ENCODE measurements around the gene ORC5. TPM values are rescaled to one million over a fixed set of nuclear protein-coding genes. Genes with fewer than 3 reads are reported as not detected.

Gene ORC5
- total RNA-seq, 1 donor from 2014 or later = 23.0 TPM

- FAIRE-seq = peak; percentile 67
- Mint-ChIP-seq H3K4me3 (ENCODE audit: unreplicated experiment) (no peak overlapping the region), H3K36me3 (ENCODE audit: low read depth, unreplicated experiment) (no peaks in the 10 kb centered on the region), H3K4me1 (ENCODE audit: low read depth, unreplicated experiment) (peaks cover 9% of the 10 kb centered on the region), H3K27ac (ENCODE audit: unreplicated experiment) (peak overlapping the region; percentile 75), H3K9me3 (ENCODE audit: unreplicated experiment) (no peaks in the 10 kb centered on the region), H3K27me3 (ENCODE audit: low read depth, unreplicated experiment) (no peaks in the 10 kb centered on the region)
- no peak overlapping the region for H2AFZ ChIP-seq (ENCODE audit: low read depth, low read length)
- H3K9me3 ChIP-seq (ENCODE audit: insufficient read depth, low read depth, low read length) = no peaks in the 10 kb centered on the region
- peaks cover 7% of the 10 kb centered on the region for H4K20me1 ChIP-seq (ENCODE audit: insufficient read depth, low read length)
- peak overlapping the region; percentile 66 for H3K4me2 ChIP-seq (ENCODE audit: low read length)
- no peaks in the 10 kb centered on the region for H3K79me2 ChIP-seq (ENCODE audit: insufficient read depth, low read length)
- peaks cover 7% of the 10 kb centered on the region for H3K36me3 ChIP-seq (ENCODE audit: insufficient read depth, low read length)
- peak overlapping the region; percentile 20 for H3K27ac ChIP-seq (ENCODE audit: low read depth, low read length)
- H3K9ac ChIP-seq (ENCODE audit: low read length) = no peak overlapping the region
- peak; percentile 76 for DNase-seq (ENCODE audit: low read depth)
- TF ChIP-seq EZH2 (IDR thresholded peaks at IDR 0.05; ENCODE audit: insufficient read depth, low read length) = no peak
- no peak for TF ChIP-seq CTCF (IDR thresholded peaks at IDR 0.05; ENCODE audit: insufficient read depth, low read depth, low read length)
- no peak overlapping the region for H3K4me3 ChIP-seq (ENCODE audit: insufficient read depth, low read depth, low read length)
- H3K27me3 ChIP-seq (ENCODE audit: insufficient read depth, low read length) = no peaks in the 10 kb centered on the region
- H3K4me1 ChIP-seq (ENCODE audit: insufficient read depth, low read length) = peaks cover 10% of the 10 kb centered on the region
Measured at GRCh38 chr7:104137971-104138370, 69.8 kb downstream of the ORC5 start.

- no peak for DNase-seq (ENCODE audit: low read depth)
- H3K27me3 Mint-ChIP-seq (ENCODE audit: low read depth, unreplicated experiment) = no peaks in the 10 kb centered on the region
- FAIRE-seq = peak; percentile 32
- Histone ChIP-seq H3K27me3 (ENCODE audit: insufficient read depth, low read length) (no peaks in the 10 kb centered on the region), H3K4me1 (ENCODE audit: insufficient read depth, low read length) (peaks cover 10% of the 10 kb centered on the region), H3K27ac (ENCODE audit: low read depth, low read length) (no peak overlapping the region), H2AFZ (ENCODE audit: low read depth, low read length) (no peak overlapping the region), H3K79me2 (ENCODE audit: insufficient read depth, low read length) (no peaks in the 10 kb centered on the region), H3K4me3 (ENCODE audit: insufficient read depth, low read depth, low read length) (no peak overlapping the region), H3K9me3 (ENCODE audit: insufficient read depth, low read depth, low read length) (no peaks in the 10 kb centered on the region), H4K20me1 (ENCODE audit: insufficient read depth, low read length) (peaks cover 7% of the 10 kb centered on the region), H3K4me2 (ENCODE audit: low read length) (peak overlapping the region; percentile 66), H3K36me3 (ENCODE audit: insufficient read depth, low read length) (peaks cover 7% of the 10 kb centered on the region), H3K9ac (ENCODE audit: low read length) (no peak overlapping the region)
- no peak for TF ChIP-seq EZH2 (IDR thresholded peaks at IDR 0.05; ENCODE audit: insufficient read depth, low read length)
- no peak for TF ChIP-seq CTCF (IDR thresholded peaks at IDR 0.05; ENCODE audit: insufficient read depth, low read depth, low read length)
- peaks cover 9% of the 10 kb centered on the region for H3K4me1 Mint-ChIP-seq (ENCODE audit: low read depth, unreplicated experiment)
- H3K4me3 Mint-ChIP-seq (ENCODE audit: unreplicated experiment) = no peak overlapping the region
- H3K36me3 Mint-ChIP-seq (ENCODE audit: low read depth, unreplicated experiment) = no peaks in the 10 kb centered on the region
- peak overlapping the region; percentile 75 for H3K27ac Mint-ChIP-seq (ENCODE audit: unreplicated experiment)
- H3K9me3 Mint-ChIP-seq (ENCODE audit: unreplicated experiment) = no peaks in the 10 kb centered on the region
Measured at GRCh38 chr7:104137511-104137910, 70.3 kb downstream of the ORC5 start.

DNA sequence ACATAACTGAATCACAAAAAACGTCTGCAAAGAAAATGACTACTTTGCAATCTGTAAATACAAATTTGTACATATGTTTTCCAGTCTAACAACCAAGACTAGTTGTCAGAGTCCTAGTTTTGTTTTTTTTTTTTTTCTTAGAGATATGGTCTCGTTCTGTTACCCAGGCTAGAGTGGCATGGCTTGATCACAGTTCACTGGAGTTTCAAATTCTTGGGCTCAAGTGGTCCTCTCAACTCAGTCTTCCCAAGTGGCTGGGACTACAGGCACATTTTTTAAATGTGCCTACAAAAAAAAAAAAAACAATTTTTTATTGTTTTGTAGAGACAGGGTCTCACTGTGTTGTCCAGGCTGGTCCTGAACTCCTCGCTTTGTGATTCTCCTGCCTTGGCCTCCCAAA is 70.8 kb downstream of the ORC5 start:
- peaks cover 9% of the 10 kb centered on the region for H3K4me1 Mint-ChIP-seq (ENCODE audit: low read depth, unreplicated experiment)
- no peak for DNase-seq (ENCODE audit: low read depth)
- no peaks in the 10 kb centered on the region for H3K36me3 Mint-ChIP-seq (ENCODE audit: low read depth, unreplicated experiment)
- H3K27ac Mint-ChIP-seq (ENCODE audit: unreplicated experiment) = peak overlapping the region; percentile 75
- Histone ChIP-seq H4K20me1 (ENCODE audit: insufficient read depth, low read length) (peaks cover 7% of the 10 kb centered on the region), H3K9me3 (ENCODE audit: insufficient read depth, low read depth, low read length) (no peaks in the 10 kb centered on the region), H3K27me3 (ENCODE audit: insufficient read depth, low read length) (no peaks in the 10 kb centered on the region), H3K79me2 (ENCODE audit: insufficient read depth, low read length) (no peaks in the 10 kb centered on the region), H3K9ac (ENCODE audit: low read length) (no peak overlapping the region), H2AFZ (ENCODE audit: low read depth, low read length) (no peak overlapping the region), H3K4me1 (ENCODE audit: insufficient read depth, low read length) (peaks cover 10% of the 10 kb centered on the region), H3K36me3 (ENCODE audit: insufficient read depth, low read length) (peaks cover 7% of the 10 kb centered on the region), H3K27ac (ENCODE audit: low read depth, low read length) (no peak overlapping the region), H3K4me2 (ENCODE audit: low read length) (no peak overlapping the region), H3K4me3 (ENCODE audit: insufficient read depth, low read depth, low read length) (no peak overlapping the region)
- no peaks in the 10 kb centered on the region for H3K27me3 Mint-ChIP-seq (ENCODE audit: low read depth, unreplicated experiment)
- TF ChIP-seq CTCF (IDR thresholded peaks at IDR 0.05; ENCODE audit: insufficient read depth, low read depth, low read length) = no peak
- TF ChIP-seq EZH2 (IDR thresholded peaks at IDR 0.05; ENCODE audit: insufficient read depth, low read length) = no peak
- no peak for FAIRE-seq
- no peaks in the 10 kb centered on the region for H3K9me3 Mint-ChIP-seq (ENCODE audit: unreplicated experiment)
- H3K4me3 Mint-ChIP-seq (ENCODE audit: unreplicated experiment) = no peak overlapping the region
